ENCODE measurements around the gene ABR. TPM values are rescaled to one million over a fixed set of nuclear protein-coding genes. Genes with fewer than 3 reads are reported as not detected.

Gene ABR
- total RNA-seq, 1 experiment from 2014 or later = 172 TPM

DNA sequence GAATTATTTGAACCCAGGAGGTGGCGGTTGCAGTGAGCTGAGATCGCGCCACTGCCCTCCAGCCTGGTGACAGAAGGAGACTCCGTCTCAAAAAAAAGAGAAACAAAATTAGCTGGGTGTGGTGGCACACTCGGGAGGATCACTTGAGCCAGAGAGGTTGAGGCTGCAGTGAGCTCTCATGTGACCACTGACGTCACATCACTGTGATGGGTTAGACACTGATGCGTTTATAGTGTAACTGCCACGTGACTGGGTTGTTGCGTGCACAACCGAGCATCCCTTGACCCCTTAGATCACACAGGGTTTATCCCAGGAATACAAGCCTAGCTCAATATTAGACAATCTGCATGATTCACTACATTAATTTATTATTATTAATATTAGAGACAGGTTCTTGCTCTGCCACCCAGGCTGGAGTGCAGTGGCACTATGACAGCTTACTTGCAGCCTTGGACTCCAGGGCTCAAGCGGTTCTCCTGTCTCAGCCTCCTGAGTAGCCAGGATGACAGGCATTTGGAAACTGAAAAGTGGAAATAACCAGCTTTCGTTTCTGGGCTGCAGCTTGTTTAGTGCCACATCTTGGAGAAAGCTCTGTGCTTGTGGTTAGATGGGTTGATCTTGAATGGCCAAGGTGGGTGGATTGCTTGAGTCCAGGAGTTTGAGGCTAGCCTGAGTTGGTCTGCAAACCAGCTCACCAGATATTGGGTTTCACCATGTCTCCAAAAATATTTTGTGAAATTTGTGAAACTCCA, 26.4 kb upstream of the ABR start:
- no peaks in the 10 kb centered on the region for H3K9me3 ChIP-seq (ENCODE audit: control insufficient read depth, insufficient read depth, low read depth, low read length)
- in situ Hi-C loops (cut with HindIII; ENCODE audit: low pct_unique_long_range_greater_than_20kb, low sequenced_read_pairs) (no loop called here), intact Hi-C loops (cut with micrococcal nuclease; ENCODE audit: unreplicated experiment) (no loop called here)
- no TSS peak for BruUV-seq (replicated peaks)
- ATAC-seq (no peak), DNase-seq (ENCODE audit: low read depth, low spot score) (no peak)
- no peaks in the 10 kb centered on the region for H3K27me3 ChIP-seq (ENCODE audit: control insufficient read depth, insufficient read depth, low read length)
- CTCF ChIA-PET = interaction anchor here (0.6 kb wide), 1 partner anchor 15 kb away, joined by 5 read pairs; no protein-coding TSS in a partner anchor
- no peak overlapping the region for H3K4me3 ChIP-seq (ENCODE audit: low read depth in 2 of 2, low read length in 2 of 2)
- no peaks in the 10 kb centered on the region for H3K4me1 ChIP-seq (ENCODE audit: control insufficient read depth, insufficient read depth, low read length)
- no peak overlapping the region for H3K27ac ChIP-seq (ENCODE audit: low read length)
- POLR2A ChIA-PET = no interaction called here
- TF ChIP-seq POLR2AphosphoS5 (IDR thresholded peaks at IDR 0.05; ENCODE audit: low read depth, low read length) = no peak
- TF ChIP-seq TCF7L2 (IDR thresholded peaks at IDR 0.05; ENCODE audit: low read depth, low read length) = no peak
- TF ChIP-seq, protein P1, sequence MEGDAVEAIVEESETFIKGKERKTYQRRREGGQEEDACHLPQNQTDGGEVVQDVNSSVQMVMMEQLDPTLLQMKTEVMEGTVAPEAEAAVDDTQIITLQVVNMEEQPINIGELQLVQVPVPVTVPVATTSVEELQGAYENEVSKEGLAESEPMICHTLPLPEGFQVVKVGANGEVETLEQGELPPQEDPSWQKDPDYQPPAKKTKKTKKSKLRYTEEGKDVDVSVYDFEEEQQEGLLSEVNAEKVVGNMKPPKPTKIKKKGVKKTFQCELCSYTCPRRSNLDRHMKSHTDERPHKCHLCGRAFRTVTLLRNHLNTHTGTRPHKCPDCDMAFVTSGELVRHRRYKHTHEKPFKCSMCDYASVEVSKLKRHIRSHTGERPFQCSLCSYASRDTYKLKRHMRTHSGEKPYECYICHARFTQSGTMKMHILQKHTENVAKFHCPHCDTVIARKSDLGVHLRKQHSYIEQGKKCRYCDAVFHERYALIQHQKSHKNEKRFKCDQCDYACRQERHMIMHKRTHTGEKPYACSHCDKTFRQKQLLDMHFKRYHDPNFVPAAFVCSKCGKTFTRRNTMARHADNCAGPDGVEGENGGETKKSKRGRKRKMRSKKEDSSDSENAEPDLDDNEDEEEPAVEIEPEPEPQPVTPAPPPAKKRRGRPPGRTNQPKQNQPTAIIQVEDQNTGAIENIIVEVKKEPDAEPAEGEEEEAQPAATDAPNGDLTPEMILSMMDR (IDR thresholded peaks at IDR 0.05) = no peak
- no peaks in the 10 kb centered on the region for H3K36me3 ChIP-seq (ENCODE audit: control insufficient read depth, insufficient read depth, low read length)

GRCh38 chr17:1203967-1204291, 24.1 kb upstream of the ABR start:
- DNase-seq (ENCODE audit: low read depth, low spot score) = no peak
- Histone ChIP-seq H3K36me3 (ENCODE audit: control insufficient read depth, insufficient read depth, low read length) (no peaks in the 10 kb centered on the region), H3K27me3 (ENCODE audit: control insufficient read depth, insufficient read depth, low read length) (no peaks in the 10 kb centered on the region), H3K27ac (ENCODE audit: low read length) (peak overlapping the region; percentile 63; the same call in 1 of the 2 replicates), H3K4me1 (ENCODE audit: control insufficient read depth, insufficient read depth, low read length) (no peaks in the 10 kb centered on the region), H3K9me3 (ENCODE audit: control insufficient read depth, insufficient read depth, low read depth, low read length) (no peaks in the 10 kb centered on the region), H3K4me3 (ENCODE audit: low read depth in 2 of 2, low read length in 2 of 2) (peak overlapping the region; percentile 58 to 63)
- BruUV-seq (replicated peaks) = no TSS peak
- intact Hi-C loops (cut with micrococcal nuclease; ENCODE audit: unreplicated experiment) (no loop called here), in situ Hi-C loops (cut with HindIII; ENCODE audit: low pct_unique_long_range_greater_than_20kb, low sequenced_read_pairs) (no loop called here)
- ChIA-PET CTCF (interaction anchor here (0.6 kb wide), 1 partner anchor 10 kb away, joined by 7 read pairs; no protein-coding TSS in a partner anchor), POLR2A (no interaction called here)
- TF ChIP-seq, protein P2, sequence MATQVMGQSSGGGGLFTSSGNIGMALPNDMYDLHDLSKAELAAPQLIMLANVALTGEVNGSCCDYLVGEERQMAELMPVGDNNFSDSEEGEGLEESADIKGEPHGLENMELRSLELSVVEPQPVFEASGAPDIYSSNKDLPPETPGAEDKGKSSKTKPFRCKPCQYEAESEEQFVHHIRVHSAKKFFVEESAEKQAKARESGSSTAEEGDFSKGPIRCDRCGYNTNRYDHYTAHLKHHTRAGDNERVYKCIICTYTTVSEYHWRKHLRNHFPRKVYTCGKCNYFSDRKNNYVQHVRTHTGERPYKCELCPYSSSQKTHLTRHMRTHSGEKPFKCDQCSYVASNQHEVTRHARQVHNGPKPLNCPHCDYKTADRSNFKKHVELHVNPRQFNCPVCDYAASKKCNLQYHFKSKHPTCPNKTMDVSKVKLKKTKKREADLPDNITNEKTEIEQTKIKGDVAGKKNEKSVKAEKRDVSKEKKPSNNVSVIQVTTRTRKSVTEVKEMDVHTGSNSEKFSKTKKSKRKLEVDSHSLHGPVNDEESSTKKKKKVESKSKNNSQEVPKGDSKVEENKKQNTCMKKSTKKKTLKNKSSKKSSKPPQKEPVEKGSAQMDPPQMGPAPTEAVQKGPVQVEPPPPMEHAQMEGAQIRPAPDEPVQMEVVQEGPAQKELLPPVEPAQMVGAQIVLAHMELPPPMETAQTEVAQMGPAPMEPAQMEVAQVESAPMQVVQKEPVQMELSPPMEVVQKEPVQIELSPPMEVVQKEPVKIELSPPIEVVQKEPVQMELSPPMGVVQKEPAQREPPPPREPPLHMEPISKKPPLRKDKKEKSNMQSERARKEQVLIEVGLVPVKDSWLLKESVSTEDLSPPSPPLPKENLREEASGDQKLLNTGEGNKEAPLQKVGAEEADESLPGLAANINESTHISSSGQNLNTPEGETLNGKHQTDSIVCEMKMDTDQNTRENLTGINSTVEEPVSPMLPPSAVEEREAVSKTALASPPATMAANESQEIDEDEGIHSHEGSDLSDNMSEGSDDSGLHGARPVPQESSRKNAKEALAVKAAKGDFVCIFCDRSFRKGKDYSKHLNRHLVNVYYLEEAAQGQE (IDR thresholded peaks at IDR 0.05; ENCODE audit: insufficient read depth in 1 of 2, low read depth in 2 of 2, low read length in 1 of 2) = no peak
- TF ChIP-seq, protein P1 (IDR thresholded peaks at IDR 0.05) = no peak
- TF ChIP-seq TCF7L2 (IDR thresholded peaks at IDR 0.05; ENCODE audit: low read depth, low read length) (no peak), SIN3A (IDR thresholded peaks at IDR 0.05; ENCODE audit: borderline replicate concordance, insufficient read depth, low read depth, low read length) (no peak), POLR2AphosphoS5 (IDR thresholded peaks at IDR 0.05; ENCODE audit: low read depth, low read length) (no peak)
- peak; percentile 71 for ATAC-seq
